GM19023 (cell line): ENCODE results near the gene ITIH5.

ENCODE experiments used
- ATAC-seq: cut with Tn5 transposase; IDR thresholded peaks from one replicate; pipeline ENCODE4 v1.9.1; 2021; ENCODE audit warnings: mild to moderate bottlenecking, moderate library complexity; ENCODE audit not compliant: unreplicated experiment

Gene ITIH5

DNA sequence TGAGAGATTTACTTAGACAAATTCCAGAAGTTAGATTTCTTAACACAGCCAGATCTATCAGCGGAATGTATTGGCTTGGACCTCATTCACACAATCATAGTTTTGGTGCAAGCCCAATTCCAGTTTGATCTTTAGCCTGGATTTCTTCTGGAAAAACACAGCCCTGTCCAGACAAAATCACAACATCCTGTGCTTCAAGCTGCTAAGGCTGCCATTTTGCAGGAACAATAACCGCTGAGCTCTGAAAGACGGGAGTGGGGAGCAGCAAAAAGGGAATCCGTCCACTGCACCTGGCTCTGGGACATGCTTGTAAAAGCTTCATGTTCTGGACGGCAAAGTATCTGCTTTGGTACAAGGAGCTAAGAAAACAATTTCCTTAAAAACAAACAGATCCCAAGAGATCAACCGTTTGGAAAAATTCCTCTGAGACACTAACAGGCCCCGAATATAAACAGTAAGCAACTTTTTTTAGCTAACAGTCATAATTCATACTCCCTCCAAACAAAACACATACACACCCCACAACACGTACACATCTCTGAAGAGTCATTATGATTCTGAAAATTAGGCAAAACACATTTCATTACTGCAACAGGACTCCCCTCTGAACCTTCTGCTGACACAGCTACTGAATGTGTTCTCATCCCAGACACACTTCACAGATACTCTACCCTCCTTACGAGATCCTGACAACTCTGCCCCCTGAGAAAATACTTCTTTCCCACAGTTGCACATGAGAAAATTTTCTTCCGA is 32.4 kb downstream of the ITIH5 start:
- ATAC-seq: no peak

DNA sequence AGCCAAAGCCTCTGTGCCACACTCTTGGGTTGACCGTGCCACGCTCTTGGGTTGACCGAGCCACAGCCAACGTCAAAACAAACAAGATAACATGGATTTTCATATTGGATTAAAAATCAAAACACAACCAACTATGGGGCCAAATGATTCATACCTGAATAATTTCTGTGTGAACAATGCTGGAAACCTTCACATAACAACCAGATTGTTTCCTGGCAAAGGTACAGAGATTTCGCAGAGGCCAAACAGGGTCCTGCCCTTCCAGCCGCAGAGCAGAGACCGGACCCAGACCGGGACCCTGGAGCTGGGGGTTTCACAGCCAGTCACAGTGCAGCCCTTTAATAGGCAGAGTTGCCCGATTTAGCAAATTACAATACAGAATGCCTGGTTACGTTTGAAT is 40.5 kb downstream of the ITIH5 start:
- ATAC-seq: no peak

DNA sequence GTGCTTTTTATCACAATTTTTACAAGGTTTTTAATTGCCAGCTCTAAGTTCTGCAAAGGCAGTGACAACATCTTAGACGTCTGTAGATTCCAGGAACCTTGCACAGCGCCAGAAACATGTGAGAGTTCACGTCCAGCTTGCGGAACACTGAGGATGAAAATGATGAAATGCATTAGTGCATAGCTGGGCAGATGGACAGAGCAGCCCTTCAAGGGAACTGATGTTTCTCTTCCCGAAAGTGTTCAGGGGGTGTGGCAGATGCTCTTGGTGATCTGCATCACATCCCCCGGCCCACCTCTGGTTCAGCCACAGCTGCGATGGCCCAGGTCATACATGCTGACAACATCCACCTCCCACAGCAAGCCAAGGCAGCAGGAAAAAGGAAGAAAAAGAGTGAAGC is 40.9 kb downstream of the ITIH5 start:
- ATAC-seq: no peak

DNA sequence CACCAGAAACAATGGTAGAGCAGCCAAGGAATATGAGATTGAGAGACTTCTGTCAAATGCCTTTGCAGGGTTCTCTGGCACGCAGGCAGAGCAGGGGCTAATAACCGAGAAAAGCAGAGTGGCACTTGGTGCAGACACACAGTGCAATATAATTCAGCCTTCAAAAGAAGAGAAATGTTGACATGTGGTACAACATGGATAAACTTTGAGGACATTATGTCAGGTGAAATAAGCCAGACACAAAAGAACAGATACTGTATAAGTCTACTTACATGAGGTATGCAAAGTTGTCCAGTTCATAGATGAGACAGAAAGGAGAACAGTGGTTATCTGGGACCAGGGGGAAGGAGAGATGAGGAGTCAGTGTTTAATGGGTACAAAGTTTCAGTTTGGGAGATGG is 41.8 kb downstream of the ITIH5 start:
- ATAC-seq: no peak

DNA sequence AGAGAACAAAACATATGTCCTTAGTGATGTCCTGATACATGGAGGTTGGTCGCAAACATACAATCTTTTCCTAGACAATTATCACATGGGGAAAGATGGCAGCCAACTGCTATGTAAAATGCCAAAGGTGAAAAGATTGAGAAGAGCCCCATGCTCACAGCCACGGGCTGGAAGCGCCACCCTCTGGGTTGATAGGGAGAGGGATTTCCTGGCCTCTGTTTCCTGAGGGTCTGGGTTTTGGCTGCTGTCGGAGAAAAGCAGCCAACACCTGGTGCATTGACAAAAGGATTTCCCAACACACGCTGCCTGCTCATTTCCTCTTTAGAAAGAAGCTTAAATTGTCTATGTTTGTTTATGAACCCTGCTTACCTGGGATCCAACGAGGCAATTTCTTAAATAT is 43.8 kb downstream of the ITIH5 start:
- no peak for ATAC-seq

DNA sequence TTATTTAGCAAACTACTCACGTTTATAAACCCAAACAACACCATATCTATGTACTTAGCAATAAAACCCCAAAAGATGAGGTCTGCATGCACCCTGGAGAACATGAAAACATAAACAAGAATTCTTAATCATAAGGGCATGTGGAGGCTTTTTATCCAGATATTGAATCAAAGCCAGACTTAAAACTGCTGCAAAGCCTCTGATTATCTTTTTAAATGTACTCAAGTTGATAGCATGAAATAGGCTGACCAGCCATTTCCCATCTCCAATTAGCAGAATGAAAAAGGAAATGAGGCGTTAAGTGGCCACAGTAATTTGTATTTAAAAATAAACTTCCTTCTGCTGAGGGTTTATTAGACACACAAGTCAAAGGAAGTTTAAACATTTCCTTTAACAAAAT is 48.3 kb downstream of the ITIH5 start:
- ATAC-seq: no peak

DNA sequence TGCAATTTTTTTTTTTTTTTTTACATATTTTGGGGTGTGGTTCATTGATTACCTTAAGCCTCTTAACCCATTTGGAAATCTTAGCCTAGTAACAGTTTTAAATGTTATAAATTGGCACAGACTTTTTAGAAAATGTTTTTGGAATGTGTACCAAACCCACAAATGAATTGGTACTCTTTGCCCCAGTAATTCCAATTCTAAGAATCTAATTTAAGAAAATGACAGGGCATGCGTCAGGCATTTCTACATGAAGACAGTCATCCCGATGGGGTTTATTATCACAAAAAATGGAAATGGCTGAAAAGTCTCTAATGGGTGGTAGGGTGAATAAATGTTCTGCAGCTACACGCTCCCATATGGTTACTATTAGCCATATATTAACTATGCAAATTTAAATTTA is 54.9 kb downstream of the ITIH5 start:
- no peak for ATAC-seq

DNA sequence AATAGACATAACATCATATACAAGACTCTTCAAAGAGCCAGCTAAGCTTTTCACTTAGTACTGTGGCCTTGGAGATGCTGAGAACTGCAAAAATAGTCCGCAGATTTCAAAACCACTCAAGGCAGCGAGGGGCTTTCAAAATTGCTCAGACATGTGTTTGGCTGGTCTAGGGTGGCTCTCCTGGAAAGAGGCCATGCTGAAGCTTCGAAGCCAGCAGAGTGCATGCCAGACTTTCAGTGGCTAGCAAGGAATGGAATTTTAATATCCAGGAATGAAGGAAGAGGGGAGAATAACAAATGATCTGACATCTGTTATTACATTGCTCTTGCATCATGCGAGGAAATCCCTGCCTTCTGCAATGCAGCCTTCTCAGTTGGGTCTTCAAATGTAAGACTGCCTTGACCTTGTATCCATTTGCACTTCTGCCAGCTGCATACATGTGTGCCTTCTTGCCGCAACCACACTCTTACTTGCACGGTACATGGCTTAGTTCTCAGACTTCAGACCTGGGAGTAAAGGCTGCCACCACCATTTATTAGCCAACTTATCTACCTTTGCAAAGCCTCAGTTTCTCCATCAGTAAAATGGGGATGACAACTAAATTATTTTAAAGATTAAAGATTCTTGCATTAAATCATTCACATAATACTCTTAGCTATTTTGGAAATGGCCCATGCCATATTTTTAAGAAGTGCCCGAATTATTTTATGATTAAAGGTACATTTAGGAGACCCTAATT is 55.9 kb downstream of the ITIH5 start:
- no peak for ATAC-seq

- no peak for ATAC-seq
Observed at GRCh38 chr10:7610026-7610425, 56.7 kb downstream of the ITIH5 start.

DNA sequence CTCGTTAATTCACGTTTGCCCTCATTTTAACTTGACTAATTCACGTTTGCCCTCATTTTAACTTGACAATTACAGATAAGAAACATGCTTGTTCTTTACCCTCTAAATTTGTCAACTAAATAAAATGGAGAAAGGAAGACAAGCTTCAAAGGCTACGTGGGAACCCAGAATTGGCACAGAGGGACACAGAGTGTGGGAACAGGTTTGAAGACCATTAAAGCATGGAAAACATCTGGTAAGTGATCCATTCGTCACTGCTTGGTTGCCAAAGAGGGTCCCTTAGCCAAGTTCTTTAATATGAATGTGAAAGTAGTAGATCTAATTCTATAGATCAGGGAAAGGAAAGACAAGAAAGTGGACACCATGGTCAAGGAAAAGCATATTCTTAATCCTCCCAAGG is 57.2 kb downstream of the ITIH5 start:
- ATAC-seq: no peak

- no peak for ATAC-seq
Observed at GRCh38 chr10:7608001-7608400, 58.8 kb downstream of the ITIH5 start.

GRCh38 chr10:7606951-7607404 is 59.8 kb downstream of the ITIH5 start:
- no peak for ATAC-seq

DNA sequence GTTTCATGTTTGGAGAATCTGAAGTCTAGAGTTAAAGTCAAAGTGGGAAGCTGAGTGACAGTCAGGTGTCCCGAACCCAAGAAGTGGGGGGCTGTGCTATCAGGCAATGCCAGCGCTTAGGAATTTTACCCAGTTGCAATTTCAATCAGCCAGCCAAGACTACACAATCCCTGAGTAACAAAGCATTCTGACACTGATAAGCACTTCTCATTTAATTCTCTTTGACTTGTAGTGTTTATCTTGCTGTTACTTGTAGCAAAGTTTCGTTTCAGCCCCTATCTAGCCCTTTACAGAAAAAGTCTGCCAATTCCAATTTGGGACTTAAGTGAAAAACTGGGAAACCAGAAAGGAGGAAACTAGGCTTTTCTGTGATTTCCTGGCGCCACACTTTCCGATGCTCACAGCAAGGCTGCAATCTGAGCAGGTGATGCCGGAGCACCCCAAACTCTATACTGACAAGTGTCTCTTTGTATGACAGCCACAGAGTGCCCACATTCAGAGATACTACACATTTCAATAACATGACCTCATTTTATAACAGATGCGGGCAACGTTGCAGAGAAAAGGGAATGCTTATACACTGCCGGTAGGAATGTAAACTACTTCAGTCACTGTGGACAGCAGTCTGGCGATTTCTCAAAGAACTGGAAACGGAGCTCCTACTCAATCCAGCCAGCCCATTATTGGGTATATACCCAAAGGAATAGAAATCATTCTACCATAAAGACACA is 61.0 kb downstream of the ITIH5 start:
- no peak for ATAC-seq

DNA sequence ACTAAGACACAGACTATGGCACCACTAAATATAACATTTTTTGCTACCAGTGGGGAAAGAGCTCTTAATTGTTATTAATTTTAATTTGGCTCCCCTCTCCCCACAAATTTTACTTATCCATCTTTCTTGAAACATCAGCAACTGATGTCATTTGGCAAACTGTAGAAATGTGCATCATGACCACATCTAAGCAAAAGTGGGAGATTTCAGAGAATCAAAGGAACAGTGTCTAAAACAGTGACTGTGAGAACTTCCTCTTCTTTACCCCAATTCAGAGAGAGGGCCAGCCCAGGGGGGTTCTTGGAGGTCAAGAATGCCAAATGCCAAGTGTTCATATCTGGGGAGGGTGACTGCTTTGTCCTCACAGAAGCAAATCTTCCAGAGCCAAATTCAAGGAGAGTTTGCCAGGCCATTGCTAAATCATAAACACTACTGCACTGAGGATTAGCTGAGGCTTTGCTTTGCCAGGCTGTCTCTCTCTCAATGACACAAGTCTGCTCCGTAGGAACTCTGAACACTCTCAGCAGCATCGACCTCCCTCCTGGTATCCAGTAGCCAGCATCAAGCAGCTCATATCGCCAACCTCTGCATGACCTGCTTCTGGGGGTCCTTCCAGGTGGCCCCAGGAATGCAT is 65.6 kb downstream of the ITIH5 start:
- no peak for ATAC-seq

DNA sequence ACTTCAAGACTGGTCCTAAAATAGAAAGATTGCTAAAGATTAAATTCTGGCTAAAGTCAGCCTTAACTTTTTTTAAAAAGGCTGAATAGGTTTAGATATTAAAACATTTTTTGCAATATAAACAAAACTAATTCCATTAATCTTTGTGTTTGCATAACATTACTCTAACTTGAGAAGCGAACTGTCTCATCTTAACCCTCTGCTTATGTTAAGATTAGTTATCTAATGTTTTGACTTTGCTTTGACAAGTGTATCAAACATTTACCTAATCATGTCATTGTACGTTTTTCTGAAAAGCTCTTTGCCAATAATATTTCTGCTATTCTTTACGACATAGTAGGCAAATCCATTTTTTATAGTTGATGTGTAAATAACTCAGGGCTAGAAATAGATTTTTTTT is 68.0 kb downstream of the ITIH5 start:
- no peak for ATAC-seq

DNA sequence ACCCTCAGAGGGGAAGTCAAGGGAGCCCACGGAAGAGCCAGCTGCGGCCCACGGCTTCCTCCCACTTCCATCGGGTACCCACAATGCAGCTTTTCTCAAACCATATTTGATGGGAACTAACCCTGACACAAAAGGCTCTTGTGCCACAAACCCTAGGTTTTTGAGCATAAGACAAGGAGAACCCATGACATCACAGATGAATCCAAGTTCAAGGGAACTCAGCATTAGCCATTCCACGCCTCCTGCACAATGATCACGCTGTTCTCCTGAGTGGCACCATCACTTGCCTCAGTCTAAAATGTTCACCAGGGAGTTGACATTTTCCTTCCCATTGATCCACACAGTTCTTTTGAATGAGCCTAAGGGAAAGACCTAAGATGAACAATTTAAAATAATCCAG is 70.4 kb downstream of the ITIH5 start:
- ATAC-seq: no peak

- no peak for ATAC-seq
Observed at GRCh38 chr10:7593905-7594304, 72.9 kb downstream of the ITIH5 start.

- no peak for ATAC-seq
Observed at GRCh38 chr10:7593063-7593462, 73.7 kb downstream of the ITIH5 start.

- ATAC-seq: no peak
Observed at GRCh38 chr10:7592627-7593026, 74.1 kb downstream of the ITIH5 start.

DNA sequence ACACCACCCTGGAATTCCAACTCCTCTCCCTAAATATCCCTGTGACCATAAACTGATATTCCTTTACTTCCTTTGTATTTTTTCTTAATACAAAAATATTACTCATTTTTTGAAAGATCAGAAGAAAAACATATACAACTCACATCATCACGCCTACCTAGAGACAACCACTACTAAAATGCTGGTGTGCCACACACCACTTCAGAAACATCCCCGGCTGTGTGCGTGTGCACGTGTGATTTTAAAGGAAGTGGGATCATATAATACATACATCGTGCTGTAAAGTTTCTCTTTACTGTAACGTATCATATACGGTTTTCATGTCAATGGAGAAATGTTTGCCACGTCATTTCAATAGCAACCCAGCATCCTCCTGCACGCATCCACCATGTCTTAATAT is 76.5 kb downstream of the ITIH5 start:
- ATAC-seq: no peak

DNA sequence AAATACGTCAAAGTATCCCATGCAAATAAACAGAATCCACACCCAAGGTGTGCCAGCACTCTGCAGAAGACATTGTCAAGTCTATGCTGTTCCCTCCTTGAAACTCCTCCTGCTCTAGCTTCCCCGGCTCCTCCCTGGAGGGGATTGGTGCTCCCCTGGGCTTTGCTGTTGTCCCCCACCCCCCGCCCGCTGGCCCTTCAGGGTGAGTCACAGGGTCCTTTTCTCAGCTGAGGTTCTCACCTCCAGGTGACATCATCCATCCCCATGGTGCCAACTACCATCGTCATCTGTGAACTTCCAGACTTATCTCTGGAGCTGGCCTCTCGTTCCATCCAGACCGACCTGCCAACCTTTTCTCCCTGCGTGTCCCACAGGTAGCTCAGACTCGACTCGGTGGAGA is 77.0 kb downstream of the ITIH5 start:
- ATAC-seq: no peak

- ATAC-seq: no peak
Observed at GRCh38 chr10:7587865-7588188, 78.9 kb downstream of the ITIH5 start.
